Fibroblast of the conjunctiva (primary cell): ENCODE measurements around the gene TSNAXIP1.

Experiments used
- DNase-seq: peaks from one replicate; pipeline ENCODE4 v3.0.0-alpha.2; 2010; ENCODE audit warnings: low read depth

Gene TSNAXIP1

GRCh38 chr16:67783353-67783725 is 23.4 kb upstream of the TSNAXIP1 start:
- DNase-seq = no peak

- no peak for DNase-seq
Observed at GRCh38 chr16:67786491-67786890, 20.2 kb upstream of the TSNAXIP1 start.

- DNase-seq = no peak
Observed at GRCh38 chr16:67790071-67790470, 16.6 kb upstream of the TSNAXIP1 start.

- no peak for DNase-seq
Observed at GRCh38 chr16:67796099-67796718, 10.5 kb upstream of the TSNAXIP1 start.

GRCh38 chr16:67800338-67800926 is 6.3 kb upstream of the TSNAXIP1 start:
- DNase-seq = no peak

- DNase-seq = no peak
Observed at GRCh38 chr16:67801241-67801640, 5.4 kb upstream of the TSNAXIP1 start.

GRCh38 chr16:67801883-67802282 is 4.8 kb upstream of the TSNAXIP1 start:
- DNase-seq = no peak

- DNase-seq = no peak
Observed at GRCh38 chr16:67803894-67804293, 2.8 kb upstream of the TSNAXIP1 start.

GRCh38 chr16:67804853-67805542 is 1.7 kb upstream of the TSNAXIP1 start:
- no peak for DNase-seq

GRCh38 chr16:67805718-67806427 is 816 bp upstream of the TSNAXIP1 start:
- DNase-seq = no peak

GRCh38 chr16:67807148-67807682 is 526 bp downstream of the TSNAXIP1 start:
- no peak for DNase-seq

- no peak for DNase-seq
Observed at GRCh38 chr16:67811899-67812298, 5.2 kb downstream of the TSNAXIP1 start.

- no peak for DNase-seq
Observed at GRCh38 chr16:67814567-67814966, 7.9 kb downstream of the TSNAXIP1 start.

GRCh38 chr16:67820608-67821259 is 14.0 kb downstream of the TSNAXIP1 start:
- no peak for DNase-seq

- DNase-seq = no peak
Observed at GRCh38 chr16:67822511-67822910, 15.8 kb downstream of the TSNAXIP1 start.

- no peak for DNase-seq
Observed at GRCh38 chr16:67825119-67825518, 18.4 kb downstream of the TSNAXIP1 start.

- DNase-seq = no peak
Observed at GRCh38 chr16:67825906-67826305, 19.2 kb downstream of the TSNAXIP1 start.

- no peak for DNase-seq
Observed at GRCh38 chr16:67828651-67829050, 22.0 kb downstream of the TSNAXIP1 start.

GRCh38 chr16:67833030-67833414 is 26.3 kb downstream of the TSNAXIP1 start:
- DNase-seq = peak; percentile 28

- peak; percentile 76 for DNase-seq
Observed at GRCh38 chr16:67833415-67834241, 26.9 kb downstream of the TSNAXIP1 start.

- DNase-seq = no peak
Observed at GRCh38 chr16:67834242-67834614, 27.5 kb downstream of the TSNAXIP1 start.
